Measurements from ENCODE around the gene PPP2R5A.

The PPP2R5A gene

GRCh38 chr1:212271823-212272485 is 13.3 kb upstream of the PPP2R5A start:
- ChIA-PET POLR2A (ENCODE audit: low non-redundant PET) (interaction anchor here (0.6 kb wide), 1 partner anchor 12 kb away, joined by 3 read pairs; no protein-coding TSS in a partner anchor), CTCF (no interaction called here)
- no peak for TF ChIP-seq CTCF (conservative IDR thresholded peaks at IDR 0.05; ENCODE audit: low read depth)
- DNase-seq (ENCODE audit: low spot score) = no peak
- no peak overlapping the region for H3K27ac ChIP-seq

- POLR2A ChIA-PET (ENCODE audit: low non-redundant PET) = no interaction called here
- no peak for DNase-seq (ENCODE audit: low spot score)
- CTCF ChIA-PET = no interaction called here
- TF ChIP-seq CTCF (conservative IDR thresholded peaks at IDR 0.05; ENCODE audit: low read depth) = no peak
- H3K27ac ChIP-seq = no peak overlapping the region
Observed at GRCh38 chr1:212281590-212281989, 3.6 kb upstream of the PPP2R5A start.

- POLR2A ChIA-PET (ENCODE audit: low non-redundant PET) = interaction anchor here (0.7 kb wide), 1 partner anchor 12 kb away, joined by 3 read pairs; no protein-coding TSS in a partner anchor
- no peak for TF ChIP-seq CTCF (conservative IDR thresholded peaks at IDR 0.05; ENCODE audit: low read depth)
- H3K27ac ChIP-seq = no peak overlapping the region
- DNase-seq (ENCODE audit: low spot score) = no peak
- CTCF ChIA-PET = no interaction called here
Observed at GRCh38 chr1:212283741-212284140, 1.5 kb upstream of the PPP2R5A start.

GRCh38 chr1:212284332-212284743 is 872 bp upstream of the PPP2R5A start:
- CTCF ChIA-PET = no interaction called here

GRCh38 chr1:212285685-212286555 is 710 bp downstream of the PPP2R5A start:
- peak overlapping the region; percentile 97 for H3K27ac ChIP-seq
- POLR2A ChIA-PET (ENCODE audit: low non-redundant PET) = interaction anchor here (0.6 kb wide), 2 partner anchors 17 to 49 kb away, joined by 3 to 6 read pairs; no protein-coding TSS in a partner anchor
- DNase-seq (ENCODE audit: low spot score) = peak; percentile 48
- no peak for TF ChIP-seq CTCF (conservative IDR thresholded peaks at IDR 0.05; ENCODE audit: low read depth)
- CTCF ChIA-PET = interaction anchor here (0.6 to 1.9 kb wide), 4 partner anchors 29 to 246 kb away, joined by 3 to 6 read pairs (median 3); no protein-coding TSS in a partner anchor

More at GRCh38 chr1:212284332-212284743, 872 bp upstream of the PPP2R5A start:
- TF ChIP-seq CTCF (conservative IDR thresholded peaks at IDR 0.05; ENCODE audit: low read depth) = no peak
- POLR2A ChIA-PET (ENCODE audit: low non-redundant PET) = interaction anchor here (0.7 kb wide), 1 partner anchor 12 kb away, joined by 3 read pairs; no protein-coding TSS in a partner anchor
- H3K27ac ChIP-seq = peak overlapping the region; percentile 97
- DNase-seq (ENCODE audit: low spot score) = no peak

GRCh38 chr1:212286556-212287131 is 1.4 kb downstream of the PPP2R5A start:
- peak; percentile 5 for DNase-seq (ENCODE audit: low spot score)
- POLR2A ChIA-PET (ENCODE audit: low non-redundant PET) = no interaction called here
- H3K27ac ChIP-seq = peak overlapping the region; percentile 97

More at GRCh38 chr1:212286556-212287131, 1.4 kb downstream of the PPP2R5A start:
- TF ChIP-seq CTCF (conservative IDR thresholded peaks at IDR 0.05; ENCODE audit: low read depth) = no peak
- CTCF ChIA-PET = interaction anchor here (1.0 to 1.9 kb wide), 2 partner anchors 30 to 169 kb away, joined by 4 to 6 read pairs; no protein-coding TSS in a partner anchor
